OCI-LY1 (cell line): ENCODE data around the gene SYNM.

Experiments
- H2AFZ ChIP-seq: fragments of 200-600 bp; sonication (generic), shearing (Covaris generic); 2 replicates; pipeline ENCODE4 v1.6.0; 2014; ENCODE audit warnings: antibody characterized with exemption, mild to moderate bottlenecking, low read length
- H3F3A ChIP-seq: fragments of 200-600 bp; sonication (generic), shearing (Covaris generic); 2 replicates; pipeline ENCODE4 v1.6.0; 2014; ENCODE audit warnings: mild to moderate bottlenecking, antibody characterized with exemption, low read length, moderate library complexity; ENCODE audit not compliant: insufficient read depth
- H3K27ac ChIP-seq: fragments of 200-600 bp; sonication (generic); 2 replicates; pipeline ENCODE4 v1.5.1; 2014; ENCODE audit warnings: low read length, mixed run types, mild to moderate bottlenecking, low read depth; ENCODE audit not compliant: poor library complexity, severe bottlenecking
- H3K27me3 ChIP-seq: fragments of 200-600 bp; sonication (generic); 2 replicates; pipeline ENCODE4 v1.6.0; 2014; ENCODE audit warnings: antibody characterized with exemption, mild to moderate bottlenecking, low read length, moderate library complexity; ENCODE audit not compliant: insufficient read depth
- H3K36me3 ChIP-seq: fragments of 200-600 bp; sonication (generic); 2 replicates; pipeline ENCODE4 v1.6.1; 2014; ENCODE audit warnings: mild to moderate bottlenecking, antibody characterized with exemption, low read length, moderate library complexity, mixed read lengths; ENCODE audit not compliant: insufficient read depth
- H3K4me1 ChIP-seq: fragments of 200-600 bp; sonication (generic); 2 replicates; pipeline ENCODE4 v1.5.1; 2014; ENCODE audit warnings: mild to moderate bottlenecking, low read length, moderate library complexity; ENCODE audit not compliant: insufficient read depth, severe bottlenecking
- H3K4me2 ChIP-seq: fragments of 200-600 bp; sonication (generic), shearing (Covaris generic); 2 replicates; pipeline ENCODE4 v1.6.1; 2014; ENCODE audit warnings: low read length
- H3K4me3 ChIP-seq: fragments of 200-600 bp; sonication (generic); 2 replicates; pipeline ENCODE4 v1.5.1; 2014; ENCODE audit warnings: low read length, low read depth, mild to moderate bottlenecking, mixed read lengths; ENCODE audit not compliant: poor library complexity, severe bottlenecking
- H3K79me2 ChIP-seq: fragments of 200-600 bp; shearing (Covaris generic); 2 replicates; pipeline ENCODE4 v1.6.1; 2016; ENCODE audit warnings: mixed run types, low read length, mixed read lengths; ENCODE audit not compliant: insufficient read depth
- H3K9ac ChIP-seq: fragments of 200-600 bp; sonication (generic), shearing (Covaris generic); 2 replicates; pipeline ENCODE4 v1.6.1; 2014; ENCODE audit warnings: mild to moderate bottlenecking, low read length, mixed read lengths
- H3K9me2 ChIP-seq: fragments of 200-600 bp; sonication (generic), shearing (Covaris generic); 2 replicates; pipeline ENCODE4 v1.6.1; 2014; ENCODE audit warnings: low read depth, mild to moderate bottlenecking, low read length, mixed read lengths
- H3K9me3 ChIP-seq: fragments of 200-600 bp; shearing (Covaris generic); 2 replicates; pipeline ENCODE4 v1.6.1; 2014; ENCODE audit warnings: low read length, mixed read lengths
- H4K20me1 ChIP-seq: fragments of 200-600 bp; sonication (generic), shearing (Covaris generic); 2 replicates; pipeline ENCODE4 v1.6.0; 2016; ENCODE audit warnings: mild to moderate bottlenecking, low read length; ENCODE audit not compliant: insufficient read depth
- EZH2 ChIP-seq: fragments of 200-600 bp; sonication (generic), shearing (Covaris generic); IDR thresholded peaks from 2 replicates; pipeline ENCODE4 v1.8.0; 2017; ENCODE audit warnings: borderline replicate concordance, mixed run types, mild to moderate bottlenecking, antibody characterized with exemption, low read length, moderate library complexity, mixed read lengths
- TF ChIP-seq, protein P1 (sequence below): fragments of 200-600 bp; sonication (generic), shearing (Covaris generic); IDR thresholded peaks from 2 replicates; pipeline ENCODE4 v1.5.1; 2017; ENCODE audit warnings: mild to moderate bottlenecking, antibody characterized with exemption, low read length, moderate library complexity, mixed read lengths

SYNM gene

DNA sequence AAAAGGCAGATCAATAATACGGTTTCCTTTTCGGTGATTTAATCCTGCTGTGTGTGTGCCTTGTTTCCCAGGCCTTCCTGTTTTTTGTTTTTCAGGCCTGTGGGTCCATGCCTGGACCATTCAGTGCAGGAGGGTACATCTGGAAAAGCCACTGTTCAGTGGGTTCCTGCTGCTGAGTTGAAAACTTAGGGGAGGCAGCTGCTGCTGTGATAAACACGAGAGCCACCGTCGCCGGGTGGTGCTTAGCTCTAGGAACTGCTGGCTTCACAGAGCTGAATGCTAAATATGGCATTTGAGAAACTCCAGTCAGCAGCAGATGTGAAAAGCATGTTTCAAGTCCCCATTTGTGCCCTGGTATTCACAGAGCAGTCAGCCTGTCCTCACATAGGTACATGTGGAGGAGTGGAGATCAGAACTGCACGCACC, 44.0 kb downstream of the SYNM start:
- Histone ChIP-seq H3K36me3 (no peaks in the 10 kb centered on the region), H3K9me3 (no peaks in the 10 kb centered on the region), H3K4me1 (no peaks in the 10 kb centered on the region), H4K20me1 (no peaks in the 10 kb centered on the region), H3K79me2 (no peaks in the 10 kb centered on the region), H3K27ac (no peak overlapping the region), H2AFZ (no peak overlapping the region), H3K27me3 (no peaks in the 10 kb centered on the region; the same call in none of the 2 replicates), H3K9me2 (no peaks in the 10 kb centered on the region), H3K4me2 (no peak overlapping the region), H3K9ac (no peak overlapping the region), H3K4me3 (no peak overlapping the region), H3F3A (no peaks in the 10 kb centered on the region)
- TF ChIP-seq, protein P1, sequence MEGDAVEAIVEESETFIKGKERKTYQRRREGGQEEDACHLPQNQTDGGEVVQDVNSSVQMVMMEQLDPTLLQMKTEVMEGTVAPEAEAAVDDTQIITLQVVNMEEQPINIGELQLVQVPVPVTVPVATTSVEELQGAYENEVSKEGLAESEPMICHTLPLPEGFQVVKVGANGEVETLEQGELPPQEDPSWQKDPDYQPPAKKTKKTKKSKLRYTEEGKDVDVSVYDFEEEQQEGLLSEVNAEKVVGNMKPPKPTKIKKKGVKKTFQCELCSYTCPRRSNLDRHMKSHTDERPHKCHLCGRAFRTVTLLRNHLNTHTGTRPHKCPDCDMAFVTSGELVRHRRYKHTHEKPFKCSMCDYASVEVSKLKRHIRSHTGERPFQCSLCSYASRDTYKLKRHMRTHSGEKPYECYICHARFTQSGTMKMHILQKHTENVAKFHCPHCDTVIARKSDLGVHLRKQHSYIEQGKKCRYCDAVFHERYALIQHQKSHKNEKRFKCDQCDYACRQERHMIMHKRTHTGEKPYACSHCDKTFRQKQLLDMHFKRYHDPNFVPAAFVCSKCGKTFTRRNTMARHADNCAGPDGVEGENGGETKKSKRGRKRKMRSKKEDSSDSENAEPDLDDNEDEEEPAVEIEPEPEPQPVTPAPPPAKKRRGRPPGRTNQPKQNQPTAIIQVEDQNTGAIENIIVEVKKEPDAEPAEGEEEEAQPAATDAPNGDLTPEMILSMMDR: no peak
- no peak for TF ChIP-seq EZH2

DNA sequence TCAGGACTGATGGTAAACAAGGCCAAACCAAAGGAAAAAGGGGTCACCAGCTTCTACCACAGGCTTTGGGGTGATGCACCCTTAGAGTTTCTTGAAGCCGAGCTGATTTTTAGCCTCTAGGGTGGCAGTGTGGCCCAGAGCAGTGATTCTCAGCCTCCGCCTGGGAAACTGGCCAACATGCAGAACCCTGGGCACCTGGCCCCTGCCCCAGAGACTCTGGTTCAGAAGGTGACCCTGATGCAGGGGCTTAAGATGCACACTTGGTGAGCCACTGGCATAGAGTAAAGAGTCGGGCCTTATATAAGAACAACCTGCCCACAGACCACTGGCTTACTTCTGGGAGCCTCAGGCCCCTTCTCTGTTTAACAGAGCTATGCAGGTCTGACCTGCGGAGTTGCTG, 44.5 kb downstream of the SYNM start:
- Histone ChIP-seq H3K9me2 (no peaks in the 10 kb centered on the region), H3K79me2 (no peaks in the 10 kb centered on the region), H3K4me3 (no peak overlapping the region), H3F3A (no peaks in the 10 kb centered on the region), H3K36me3 (no peaks in the 10 kb centered on the region), H3K27ac (no peak overlapping the region), H3K27me3 (no peaks in the 10 kb centered on the region; the same call in none of the 2 replicates), H3K9ac (no peak overlapping the region), H3K4me2 (no peak overlapping the region), H2AFZ (no peak overlapping the region), H3K4me1 (no peaks in the 10 kb centered on the region), H3K9me3 (no peaks in the 10 kb centered on the region), H4K20me1 (no peaks in the 10 kb centered on the region)
- TF ChIP-seq, protein P1: no peak
- no peak for TF ChIP-seq EZH2

DNA sequence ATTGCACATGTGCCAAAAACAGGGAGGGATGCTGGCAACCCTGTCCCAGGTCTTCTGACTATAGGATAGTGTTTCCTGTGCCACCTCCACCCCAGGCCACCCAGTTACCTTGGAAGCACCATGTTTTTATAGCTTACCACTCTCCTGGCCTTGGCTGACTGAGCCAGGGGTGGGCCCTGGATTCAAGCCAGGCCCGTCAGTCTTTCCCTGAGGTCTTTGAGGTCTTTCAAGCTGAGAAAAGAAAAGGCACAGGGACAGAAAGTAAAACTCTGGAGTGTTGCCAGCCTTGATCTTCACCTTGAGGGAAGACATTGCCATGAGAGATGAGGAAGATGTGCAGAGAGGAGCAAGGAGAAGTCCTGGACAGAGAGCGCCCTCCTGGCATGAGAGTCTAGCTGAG, 46.3 kb downstream of the SYNM start:
- Histone ChIP-seq H3K4me2 (no peak overlapping the region), H3K4me1 (no peaks in the 10 kb centered on the region), H3K79me2 (no peaks in the 10 kb centered on the region), H2AFZ (no peak overlapping the region), H3K9me2 (no peaks in the 10 kb centered on the region), H3K9me3 (no peaks in the 10 kb centered on the region), H3K4me3 (no peak overlapping the region), H3F3A (no peaks in the 10 kb centered on the region), H3K27me3 (no peaks in the 10 kb centered on the region; the same call in 1 of the 2 replicates), H4K20me1 (no peaks in the 10 kb centered on the region), H3K9ac (no peak overlapping the region), H3K36me3 (no peaks in the 10 kb centered on the region), H3K27ac (no peak overlapping the region)
- no peak for TF ChIP-seq EZH2
- TF ChIP-seq, protein P1: no peak
